PFSK-1 (cell line): ENCODE measurements around the gene PIGQ.

Source experiments
- FOXP2 ChIP-seq: optimal IDR thresholded peaks from 2 replicates; pipeline ENCODE3; 2011; ENCODE audit warnings: borderline replicate concordance, control low read depth, inconsistent platforms; ENCODE audit not compliant: insufficient read depth; ENCODE audit errors: extremely low read length, extremely low read depth
- POLR2AphosphoS5 ChIP-seq: IDR thresholded peaks from 2 replicates; pipeline ENCODE4 v1.6.1; 2012; ENCODE audit warnings: low read depth, mild to moderate bottlenecking, control low read depth, low read length, moderate library complexity
- SIN3A ChIP-seq: IDR thresholded peaks from 2 replicates; pipeline ENCODE4 v1.6.1; 2012; ENCODE audit warnings: mild to moderate bottlenecking, low read length, moderate library complexity, borderline replicate concordance; ENCODE audit not compliant: insufficient read depth
- TAF1 ChIP-seq: IDR thresholded peaks from 2 replicates; pipeline ENCODE4 v1.6.1; 2012; ENCODE audit warnings: low read length, control low read depth, borderline replicate concordance; ENCODE audit not compliant: insufficient read depth
- TF ChIP-seq, protein P1 (sequence below), 2 experiments: IDR thresholded peaks; 2 replicates each; pipeline versions ENCODE4 v1.6.1 to v1.8.0; 2011 to 2012; ENCODE audit warnings: low read depth in 2 of 2, low read length in 2 of 2, control low read depth in 1 of 2, inconsistent platforms in 1 of 2, mild to moderate bottlenecking in 1 of 2, moderate library complexity in 1 of 2; ENCODE audit not compliant: insufficient read depth in 1 of 2

PIGQ gene

DNA sequence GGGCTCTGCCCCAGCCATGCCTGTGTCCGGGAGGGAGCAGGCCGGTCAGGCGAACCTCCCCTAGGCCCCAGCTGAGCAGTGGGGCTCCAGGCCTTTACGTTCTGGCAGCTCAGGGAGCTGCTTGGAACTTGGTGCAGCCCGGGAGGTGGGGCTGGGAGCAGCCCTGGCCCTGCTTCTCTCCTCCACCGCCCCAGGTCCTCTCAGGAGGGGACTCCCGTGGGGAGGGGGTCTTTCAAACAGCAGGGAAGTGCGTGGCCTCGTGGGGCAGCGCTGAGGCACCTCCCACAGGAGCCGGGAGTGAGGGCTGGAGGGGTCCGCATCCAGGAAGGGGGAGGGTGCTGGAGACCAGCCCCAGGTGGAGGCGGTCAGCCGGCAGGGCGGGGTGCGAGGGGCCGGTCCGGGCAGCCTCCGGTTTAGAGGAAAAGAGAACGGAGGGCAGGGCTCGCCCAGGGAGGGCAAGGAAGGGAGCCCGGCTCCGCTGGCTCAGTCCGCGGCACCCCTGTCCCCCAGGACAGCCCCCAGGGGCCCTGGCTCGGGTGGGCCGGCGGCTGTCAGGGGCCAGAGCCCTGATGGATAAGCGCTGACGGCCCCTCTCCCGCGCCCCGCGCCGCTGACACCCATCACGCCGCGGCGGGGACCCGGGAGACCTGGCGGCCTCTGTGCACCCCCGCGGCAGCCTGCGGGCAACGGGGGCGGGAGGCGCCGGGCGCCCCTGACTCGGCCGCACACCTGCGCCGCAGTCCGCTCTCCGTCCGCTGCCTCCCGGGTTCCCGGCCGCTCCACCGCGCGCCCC is 10.2 kb upstream of the PIGQ start:
- TF ChIP-seq, protein P1, sequence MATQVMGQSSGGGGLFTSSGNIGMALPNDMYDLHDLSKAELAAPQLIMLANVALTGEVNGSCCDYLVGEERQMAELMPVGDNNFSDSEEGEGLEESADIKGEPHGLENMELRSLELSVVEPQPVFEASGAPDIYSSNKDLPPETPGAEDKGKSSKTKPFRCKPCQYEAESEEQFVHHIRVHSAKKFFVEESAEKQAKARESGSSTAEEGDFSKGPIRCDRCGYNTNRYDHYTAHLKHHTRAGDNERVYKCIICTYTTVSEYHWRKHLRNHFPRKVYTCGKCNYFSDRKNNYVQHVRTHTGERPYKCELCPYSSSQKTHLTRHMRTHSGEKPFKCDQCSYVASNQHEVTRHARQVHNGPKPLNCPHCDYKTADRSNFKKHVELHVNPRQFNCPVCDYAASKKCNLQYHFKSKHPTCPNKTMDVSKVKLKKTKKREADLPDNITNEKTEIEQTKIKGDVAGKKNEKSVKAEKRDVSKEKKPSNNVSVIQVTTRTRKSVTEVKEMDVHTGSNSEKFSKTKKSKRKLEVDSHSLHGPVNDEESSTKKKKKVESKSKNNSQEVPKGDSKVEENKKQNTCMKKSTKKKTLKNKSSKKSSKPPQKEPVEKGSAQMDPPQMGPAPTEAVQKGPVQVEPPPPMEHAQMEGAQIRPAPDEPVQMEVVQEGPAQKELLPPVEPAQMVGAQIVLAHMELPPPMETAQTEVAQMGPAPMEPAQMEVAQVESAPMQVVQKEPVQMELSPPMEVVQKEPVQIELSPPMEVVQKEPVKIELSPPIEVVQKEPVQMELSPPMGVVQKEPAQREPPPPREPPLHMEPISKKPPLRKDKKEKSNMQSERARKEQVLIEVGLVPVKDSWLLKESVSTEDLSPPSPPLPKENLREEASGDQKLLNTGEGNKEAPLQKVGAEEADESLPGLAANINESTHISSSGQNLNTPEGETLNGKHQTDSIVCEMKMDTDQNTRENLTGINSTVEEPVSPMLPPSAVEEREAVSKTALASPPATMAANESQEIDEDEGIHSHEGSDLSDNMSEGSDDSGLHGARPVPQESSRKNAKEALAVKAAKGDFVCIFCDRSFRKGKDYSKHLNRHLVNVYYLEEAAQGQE (IDR thresholded peaks at IDR 0.05; ENCODE audit: insufficient read depth in 1 of 2, low read depth in 2 of 2, low read length in 2 of 2) = no peak
- TF ChIP-seq SIN3A (no peak), FOXP2 (no peak), TAF1 (no peak)

- TF ChIP-seq SIN3A (no peak), TAF1 (no peak)
- TF ChIP-seq, protein P1 (IDR thresholded peaks at IDR 0.05; ENCODE audit: insufficient read depth in 1 of 2, low read depth in 2 of 2, low read length in 2 of 2) = no peak
These were observed 9.5 kb upstream of the PIGQ start, which contains the start of gene PRR35 for GRCh38 chr16:560204-560700. TSS of gene PRR35 (plus strand) at chr16:560394. CDS start at chr16:563295, 2,901 bp downstream.

- TF ChIP-seq SIN3A = no peak
- TF ChIP-seq, protein P1 (IDR thresholded peaks at IDR 0.05; ENCODE audit: insufficient read depth in 1 of 2, low read depth in 2 of 2, low read length in 2 of 2) = no peak
- TF ChIP-seq TAF1 = no peak
- TF ChIP-seq POLR2AphosphoS5 = no peak
- no peak for TF ChIP-seq FOXP2
These were observed 8.9 kb upstream of the PIGQ start for GRCh38 chr16:560701-561412.

GRCh38 chr16:561413-561794 is 8.4 kb upstream of the PIGQ start:
- TF ChIP-seq, protein P1 (IDR thresholded peaks at IDR 0.05; ENCODE audit: insufficient read depth in 1 of 2, low read depth in 2 of 2, low read length in 2 of 2) = no peak
- TF ChIP-seq TAF1 = no peak
- TF ChIP-seq FOXP2 = no peak
- TF ChIP-seq POLR2AphosphoS5 = no peak
- no peak for TF ChIP-seq SIN3A
